Ishikawa (cell line): ENCODE measurements around the gene TOR2A.

ENCODE experiments used
- CEBPB ChIP-seq: IDR thresholded peaks from 2 replicates; pipeline ENCODE4 v1.6.1; 2012
- CREB1 ChIP-seq: IDR thresholded peaks from 2 replicates; pipeline ENCODE4 v1.6.1; 2012; ENCODE audit warnings: low read depth
- EP300 ChIP-seq: IDR thresholded peaks from 2 replicates; pipeline ENCODE4 v1.6.1; 2012; ENCODE audit warnings: borderline replicate concordance
- NFIC ChIP-seq: IDR thresholded peaks from 2 replicates; pipeline ENCODE4 v1.6.1; 2012
- RAD21 ChIP-seq: IDR thresholded peaks from 2 replicates; pipeline ENCODE4 v1.6.1; 2012; ENCODE audit warnings: low read depth
- REST ChIP-seq: IDR thresholded peaks from 2 replicates; pipeline ENCODE4 v1.6.1; 2012; ENCODE audit warnings: low read depth, mild to moderate bottlenecking
- TAF1 ChIP-seq: IDR thresholded peaks from 2 replicates; pipeline ENCODE4 v1.6.1; 2012; ENCODE audit warnings: low read depth, mild to moderate bottlenecking
- TEAD4 ChIP-seq: IDR thresholded peaks from 2 replicates; pipeline ENCODE4 v1.6.1; 2012
- YY1 ChIP-seq: IDR thresholded peaks from 2 replicates; pipeline ENCODE4 v1.6.1; 2012; ENCODE audit warnings: low read depth
- TF ChIP-seq, protein P1 (sequence below): IDR thresholded peaks from 2 replicates; pipeline ENCODE4 v1.6.1; 2012

DNA sequence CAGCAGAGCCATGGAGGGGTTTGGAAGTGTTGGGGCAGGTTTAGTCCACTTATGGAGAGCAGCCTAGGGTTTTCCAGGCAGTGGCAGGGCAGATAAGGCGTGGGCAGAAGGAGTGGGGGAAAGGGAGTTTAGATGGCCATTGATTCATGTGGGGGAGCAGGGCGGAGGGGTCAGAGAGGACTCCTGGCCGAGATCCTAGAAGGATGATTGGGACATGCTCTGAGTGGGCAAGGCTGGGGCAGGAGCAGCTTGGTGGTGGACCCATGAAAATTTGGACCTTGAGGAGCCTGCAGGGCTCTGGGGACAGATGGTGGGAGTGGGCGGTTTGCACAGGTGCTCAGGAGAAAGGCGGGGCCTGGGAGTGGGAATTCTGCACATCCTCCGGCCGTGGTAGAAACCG lies 18.1 kb upstream of the TOR2A start:
- TF ChIP-seq, protein P1, sequence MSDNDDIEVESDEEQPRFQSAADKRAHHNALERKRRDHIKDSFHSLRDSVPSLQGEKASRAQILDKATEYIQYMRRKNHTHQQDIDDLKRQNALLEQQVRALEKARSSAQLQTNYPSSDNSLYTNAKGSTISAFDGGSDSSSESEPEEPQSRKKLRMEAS, result no peak
- TF ChIP-seq TAF1 (no peak), EP300 (no peak), CREB1 (no peak), RAD21 (no peak), REST (no peak), NFIC (no peak), YY1 (no peak), TEAD4 (no peak), CEBPB (no peak)
